ENCODE measurements around the gene ZBTB47. TPM values are rescaled to one million over a fixed set of nuclear protein-coding genes. Genes with fewer than 3 reads are reported as not detected.
A peak's percentile ranks its signal among the peaks of the same experiment; 100 is the strongest.

Gene ZBTB47
- total RNA-seq, 1 donor from 2014 or later = 4.4 TPM

DNA sequence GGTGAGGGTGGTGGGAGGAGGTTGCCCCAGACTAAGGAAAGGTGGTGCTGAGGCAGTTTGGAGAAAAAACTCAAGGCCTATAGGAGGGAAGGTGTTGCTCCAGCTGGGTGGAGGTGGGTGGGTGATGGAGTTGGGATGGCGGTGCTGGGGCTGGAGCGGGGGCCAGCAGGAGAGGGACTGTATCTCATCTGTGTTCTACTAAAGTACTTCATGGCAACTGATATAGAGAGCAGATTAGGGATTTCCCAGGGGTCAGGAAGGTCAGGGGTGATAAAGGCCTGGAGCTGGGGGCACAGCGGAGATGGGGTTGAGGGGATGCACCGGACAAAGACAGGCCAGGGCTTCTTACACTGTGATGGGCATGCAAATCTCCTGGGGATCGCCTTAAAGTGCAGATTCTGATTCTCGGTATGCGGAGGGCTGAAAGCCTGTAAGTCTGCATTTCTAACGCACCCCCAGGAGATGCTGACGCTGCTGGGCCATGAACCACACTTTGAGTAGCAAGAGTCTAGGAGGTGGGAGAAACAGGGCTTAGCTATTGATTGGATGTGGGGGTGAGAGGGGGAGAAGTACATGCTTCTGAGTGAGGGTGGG lies 36.0 kb downstream of the ZBTB47 start:
- peak; percentile 18 for DNase-seq (ENCODE audit: low spot score)
- no peak overlapping the region for H3K27ac Mint-ChIP-seq
- H3K4me3 Mint-ChIP-seq = no peak overlapping the region

DNA sequence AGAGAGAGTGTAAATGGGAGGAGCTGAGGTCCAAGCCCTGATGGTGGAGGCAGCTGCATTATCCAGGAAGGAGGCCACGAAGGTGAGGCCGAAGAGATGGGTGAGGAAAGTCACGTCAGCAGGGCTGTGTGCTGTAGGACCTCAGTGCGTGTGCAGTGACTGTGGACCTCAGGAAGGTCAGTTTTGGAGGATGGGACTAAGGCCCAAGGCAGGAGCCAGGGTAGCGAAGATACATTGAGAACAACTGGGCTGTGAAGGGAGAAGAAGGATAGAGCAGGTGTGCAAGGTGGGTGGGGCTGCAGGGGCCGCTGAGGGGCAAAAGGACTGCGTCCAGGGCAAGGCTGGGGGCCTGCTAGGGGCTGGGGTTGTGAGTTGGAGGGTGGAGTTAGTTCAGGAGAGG lies 36.7 kb downstream of the ZBTB47 start:
- Histone ChIP-seq H3K4me1 (peaks cover 7% of the 10 kb centered on the region), H3K79me2 (ENCODE audit: low read depth) (no peaks in the 10 kb centered on the region), H3K27me3 (no peaks in the 10 kb centered on the region), H3K9ac (no peak overlapping the region), H3K27ac (no peak overlapping the region), H3K9me3 (ENCODE audit: low read depth) (no peaks in the 10 kb centered on the region), H3K36me3 (no peaks in the 10 kb centered on the region), H3K4me3 (no peak overlapping the region), H4K20me1 (ENCODE audit: low read depth) (no peaks in the 10 kb centered on the region), H2AFZ (replicated peaks) (no peak overlapping the region), H3F3A (ENCODE audit: low read depth) (no peaks in the 10 kb centered on the region), H3K4me2 (no peak overlapping the region)
- no peak overlapping the region for H3K4me3 Mint-ChIP-seq
- peaks cover 4% of the 10 kb centered on the region for H3K27me3 Mint-ChIP-seq (ENCODE audit: insufficient read depth, low read depth)
- no peaks in the 10 kb centered on the region for H3K9me3 Mint-ChIP-seq
- H3K27ac Mint-ChIP-seq = peak overlapping the region; percentile 67
- H3K36me3 Mint-ChIP-seq = no peaks in the 10 kb centered on the region
- H3K4me1 Mint-ChIP-seq = peaks cover 8% of the 10 kb centered on the region
- TF ChIP-seq EZH2phosphoT487 (IDR thresholded peaks at IDR 0.05) (no peak), EZH2 (IDR thresholded peaks at IDR 0.05) (no peak)
- TF ChIP-seq, protein P1, sequence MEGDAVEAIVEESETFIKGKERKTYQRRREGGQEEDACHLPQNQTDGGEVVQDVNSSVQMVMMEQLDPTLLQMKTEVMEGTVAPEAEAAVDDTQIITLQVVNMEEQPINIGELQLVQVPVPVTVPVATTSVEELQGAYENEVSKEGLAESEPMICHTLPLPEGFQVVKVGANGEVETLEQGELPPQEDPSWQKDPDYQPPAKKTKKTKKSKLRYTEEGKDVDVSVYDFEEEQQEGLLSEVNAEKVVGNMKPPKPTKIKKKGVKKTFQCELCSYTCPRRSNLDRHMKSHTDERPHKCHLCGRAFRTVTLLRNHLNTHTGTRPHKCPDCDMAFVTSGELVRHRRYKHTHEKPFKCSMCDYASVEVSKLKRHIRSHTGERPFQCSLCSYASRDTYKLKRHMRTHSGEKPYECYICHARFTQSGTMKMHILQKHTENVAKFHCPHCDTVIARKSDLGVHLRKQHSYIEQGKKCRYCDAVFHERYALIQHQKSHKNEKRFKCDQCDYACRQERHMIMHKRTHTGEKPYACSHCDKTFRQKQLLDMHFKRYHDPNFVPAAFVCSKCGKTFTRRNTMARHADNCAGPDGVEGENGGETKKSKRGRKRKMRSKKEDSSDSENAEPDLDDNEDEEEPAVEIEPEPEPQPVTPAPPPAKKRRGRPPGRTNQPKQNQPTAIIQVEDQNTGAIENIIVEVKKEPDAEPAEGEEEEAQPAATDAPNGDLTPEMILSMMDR (IDR thresholded peaks at IDR 0.05) = no peak
- no peak for DNase-seq (ENCODE audit: low spot score)

More for the DNA sequence above, 36.0 kb downstream of the ZBTB47 start:
- no peaks in the 10 kb centered on the region for H3K9me3 Mint-ChIP-seq
- peaks cover 7% of the 10 kb centered on the region for H3K4me1 ChIP-seq
- peaks cover 4% of the 10 kb centered on the region for H3K27me3 Mint-ChIP-seq (ENCODE audit: insufficient read depth, low read depth)
- no peaks in the 10 kb centered on the region for H3K9me3 ChIP-seq (ENCODE audit: low read depth)
- H4K20me1 ChIP-seq (ENCODE audit: low read depth) = no peaks in the 10 kb centered on the region
- no peak overlapping the region for H2AFZ ChIP-seq (replicated peaks)
- no peak overlapping the region for H3K9ac ChIP-seq
- no peaks in the 10 kb centered on the region for H3K79me2 ChIP-seq (ENCODE audit: low read depth)
- H3K27me3 ChIP-seq = no peaks in the 10 kb centered on the region
- no peaks in the 10 kb centered on the region for H3K36me3 Mint-ChIP-seq
- no peak for TF ChIP-seq EZH2phosphoT487 (IDR thresholded peaks at IDR 0.05)
- no peak for TF ChIP-seq EZH2 (IDR thresholded peaks at IDR 0.05)
- TF ChIP-seq, protein P1 (IDR thresholded peaks at IDR 0.05) = no peak
- no peaks in the 10 kb centered on the region for H3F3A ChIP-seq (ENCODE audit: low read depth)
- H3K4me1 Mint-ChIP-seq = peaks cover 8% of the 10 kb centered on the region
- H3K27ac ChIP-seq = no peak overlapping the region
- H3K36me3 ChIP-seq = no peaks in the 10 kb centered on the region
- peak overlapping the region; percentile 13 for H3K4me2 ChIP-seq
- H3K4me3 ChIP-seq = no peak overlapping the region

DNA sequence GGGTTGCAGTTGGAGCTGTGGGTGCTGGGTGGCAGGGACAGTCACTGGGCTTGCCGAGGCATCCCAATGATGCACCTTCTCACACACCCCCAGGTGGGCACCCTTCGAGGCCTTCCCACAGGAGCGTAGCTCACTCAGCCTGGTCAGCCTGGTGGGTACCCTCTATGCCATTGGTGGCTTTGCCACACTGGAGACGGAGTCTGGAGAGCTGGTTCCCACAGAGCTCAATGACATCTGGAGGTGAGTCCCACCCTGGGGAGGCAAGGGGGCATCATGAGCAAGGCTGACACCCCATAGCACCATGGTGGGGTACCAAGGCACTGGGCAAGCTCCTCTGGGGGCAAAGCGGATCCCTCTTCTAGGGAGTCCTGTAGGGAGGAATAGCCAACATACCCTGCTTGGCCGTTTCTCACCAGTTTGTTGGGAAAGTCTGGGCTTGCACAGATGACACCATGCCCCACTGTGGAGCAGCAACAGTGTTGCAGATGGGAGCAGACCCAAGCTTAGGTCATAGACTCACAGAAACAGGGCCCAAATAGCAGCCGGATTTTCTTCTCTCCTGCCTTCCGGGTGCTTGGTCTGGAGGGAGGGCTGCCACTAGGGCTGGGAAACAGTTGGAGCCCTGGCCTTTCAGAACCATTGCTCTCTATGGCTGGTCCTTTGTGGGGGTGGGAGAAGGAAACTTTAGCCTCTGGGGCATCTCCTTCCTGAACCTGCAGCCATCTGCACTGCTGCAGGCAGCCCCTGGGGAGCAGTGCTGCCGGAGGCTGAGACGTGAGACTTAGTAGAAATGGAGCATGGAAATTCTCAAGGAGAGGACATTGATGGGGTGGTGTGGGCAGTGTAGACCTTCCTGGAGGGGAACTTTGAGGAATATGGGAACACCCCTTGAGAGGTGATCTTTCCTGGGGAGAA lies 37.5 kb downstream of the ZBTB47 start:
- Mint-ChIP-seq H3K4me1 (peaks cover 8% of the 10 kb centered on the region), H3K27ac (no peak overlapping the region), H3K36me3 (no peaks in the 10 kb centered on the region), H3K9me3 (no peaks in the 10 kb centered on the region), H3K27me3 (ENCODE audit: insufficient read depth, low read depth) (peaks cover 4% of the 10 kb centered on the region), H3K4me3 (no peak overlapping the region)
- H3K79me2 ChIP-seq (ENCODE audit: low read depth) = no peaks in the 10 kb centered on the region
- peaks cover 7% of the 10 kb centered on the region for H3K4me1 ChIP-seq
- TF ChIP-seq, protein P1 (IDR thresholded peaks at IDR 0.05) = no peak
- no peak for TF ChIP-seq EZH2phosphoT487 (IDR thresholded peaks at IDR 0.05)
- TF ChIP-seq EZH2 (IDR thresholded peaks at IDR 0.05) = no peak
- DNase-seq (ENCODE audit: low spot score) = no peak
- H3K4me2 ChIP-seq = no peak overlapping the region
- H3K27ac ChIP-seq = no peak overlapping the region
- no peaks in the 10 kb centered on the region for H3K36me3 ChIP-seq
- H2AFZ ChIP-seq (replicated peaks) = no peak overlapping the region
- H3K27me3 ChIP-seq = no peaks in the 10 kb centered on the region
- H3K9ac ChIP-seq = no peak overlapping the region
- no peaks in the 10 kb centered on the region for H3F3A ChIP-seq (ENCODE audit: low read depth)
- H3K9me3 ChIP-seq (ENCODE audit: low read depth) = no peaks in the 10 kb centered on the region
- H3K4me3 ChIP-seq = no peak overlapping the region
- H4K20me1 ChIP-seq (ENCODE audit: low read depth) = no peaks in the 10 kb centered on the region

Measured in neural progenitor cell (in vitro differentiated cells).